PC-9 (cell line): ENCODE measurements around the gene WNK2.

Experiments
- EZH2 ChIP-seq: fragments of 200-600 bp; sonication (generic); IDR thresholded peaks from 2 replicates; pipeline ENCODE4 v1.8.0; 2017; ENCODE audit warnings: antibody characterized with exemption, low read depth
- TF ChIP-seq, protein P1 (sequence below): fragments of 200-600 bp; sonication (generic); conservative IDR thresholded peaks from 2 replicates; pipeline ENCODE4 v1.6.1; 2017; ENCODE audit warnings: mixed run types, antibody characterized with exemption, mild to moderate bottlenecking, moderate library complexity

DNA sequence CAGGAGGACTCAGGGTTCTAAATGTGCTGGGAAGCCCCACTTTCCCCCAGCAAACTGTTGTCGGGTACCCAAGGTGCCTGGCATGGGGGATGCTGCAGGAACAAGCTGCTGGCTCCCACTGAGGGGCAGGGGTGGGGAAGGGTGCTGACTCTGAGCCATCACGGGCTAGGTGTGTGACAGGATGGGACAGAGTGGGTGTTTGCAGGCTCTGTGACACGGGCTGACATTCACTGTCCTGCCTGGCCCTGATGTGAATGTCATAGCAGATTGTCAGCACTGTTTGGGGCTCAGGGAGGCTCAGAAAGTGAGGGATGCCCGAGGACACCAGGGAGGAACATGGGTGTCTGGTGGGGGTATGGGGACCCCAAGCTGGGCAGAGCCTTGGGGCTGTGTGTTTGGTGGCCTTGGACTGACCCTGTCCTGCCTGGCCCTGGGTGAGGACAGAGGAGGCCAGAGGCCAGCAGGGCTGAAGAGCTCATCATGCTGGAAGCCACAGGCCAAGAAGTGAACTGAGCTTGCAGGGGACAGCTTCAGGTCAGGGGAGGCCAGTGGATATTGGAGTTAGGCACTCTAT, 20.6 kb downstream of the WNK2 start:
- TF ChIP-seq, protein P1, sequence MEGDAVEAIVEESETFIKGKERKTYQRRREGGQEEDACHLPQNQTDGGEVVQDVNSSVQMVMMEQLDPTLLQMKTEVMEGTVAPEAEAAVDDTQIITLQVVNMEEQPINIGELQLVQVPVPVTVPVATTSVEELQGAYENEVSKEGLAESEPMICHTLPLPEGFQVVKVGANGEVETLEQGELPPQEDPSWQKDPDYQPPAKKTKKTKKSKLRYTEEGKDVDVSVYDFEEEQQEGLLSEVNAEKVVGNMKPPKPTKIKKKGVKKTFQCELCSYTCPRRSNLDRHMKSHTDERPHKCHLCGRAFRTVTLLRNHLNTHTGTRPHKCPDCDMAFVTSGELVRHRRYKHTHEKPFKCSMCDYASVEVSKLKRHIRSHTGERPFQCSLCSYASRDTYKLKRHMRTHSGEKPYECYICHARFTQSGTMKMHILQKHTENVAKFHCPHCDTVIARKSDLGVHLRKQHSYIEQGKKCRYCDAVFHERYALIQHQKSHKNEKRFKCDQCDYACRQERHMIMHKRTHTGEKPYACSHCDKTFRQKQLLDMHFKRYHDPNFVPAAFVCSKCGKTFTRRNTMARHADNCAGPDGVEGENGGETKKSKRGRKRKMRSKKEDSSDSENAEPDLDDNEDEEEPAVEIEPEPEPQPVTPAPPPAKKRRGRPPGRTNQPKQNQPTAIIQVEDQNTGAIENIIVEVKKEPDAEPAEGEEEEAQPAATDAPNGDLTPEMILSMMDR = no peak
- no peak for TF ChIP-seq EZH2
